H1 (cell line): ENCODE measurements around the gene PRSS16. TPM values are rescaled to one million over a fixed set of nuclear protein-coding genes. Genes with fewer than 3 reads are reported as not detected.

Experiments used
- BCL11A ChIP-seq, 2 experiments: IDR thresholded peaks; one replicate each; pipeline ENCODE4 v1.6.1; 2011; ENCODE audit warnings: low read depth in 2 of 2, low read length in 2 of 2, mild to moderate bottlenecking in 2 of 2
- MAFK ChIP-seq: IDR thresholded peaks from 2 replicates; pipeline ENCODE4 v1.6.1; 2012; ENCODE audit warnings: low read depth, mild to moderate bottlenecking, improper control_type of control experiment, low read length
- NANOG ChIP-seq: IDR thresholded peaks from 2 replicates; pipeline ENCODE4 v1.6.1; 2011; ENCODE audit warnings: low read length, low read depth, mild to moderate bottlenecking, inconsistent platforms; ENCODE audit not compliant: insufficient read depth, poor library complexity, severe bottlenecking
- POLR2AphosphoS5 ChIP-seq: IDR thresholded peaks from 2 replicates; pipeline ENCODE4 v1.6.1; 2011; ENCODE audit warnings: low read depth, low read length
- SP4 ChIP-seq: IDR thresholded peaks from 2 replicates; pipeline ENCODE4 v1.6.1; 2012; ENCODE audit warnings: low read length, inconsistent platforms
- YY1 ChIP-seq: IDR thresholded peaks from 2 replicates; pipeline ENCODE4 v1.6.1; 2011; ENCODE audit warnings: low read depth, mild to moderate bottlenecking, low read length
- polyA plus RNA-seq, 7 experiments: library from polyadenylated mRNA; depleted of rRNA in 3 of 7; stranded (reverse) in 5 of 7; unstranded in 2 of 7; fragments of >200 nt in 5 of 7; fragments of 200-250 nt in 2 of 7; gene quantifications; 1 replicate in 5 of 7; 2 replicates in 1 of 7; 4 replicates in 1 of 7; pipeline versions ENCODE4 v1.2.1 to v1.2.3, GENCODE V29; 2011 to 2013; ENCODE audit warnings: missing spikeins in 2 of 7, mixed read lengths in 2 of 7
- total RNA-seq: library from RNA; stranded (reverse); fragmentation: NEBNext Ultra II Directional; extraction: Animal tissue kit (Norgen Biotek cat#: 25700); gene quantifications from 2 replicates; pipeline ENCODE4 v1.2.1, GENCODE V29; 2021
- TF ChIP-seq, protein P1 (sequence below), 3 experiments: IDR thresholded peaks; 1 replicate in 2 of 3; 2 replicates in 1 of 3; pipeline versions ENCODE4 v1.5.1 to v1.6.1; 2011; ENCODE audit warnings: low read length in 3 of 3, mild to moderate bottlenecking in 3 of 3, inconsistent platforms in 2 of 3, low read depth in 1 of 3, moderate library complexity in 1 of 3; ENCODE audit not compliant: insufficient read depth in 1 of 3; ENCODE audit errors: control extremely low read depth in 1 of 3
- TF ChIP-seq, protein P2 (sequence below): IDR thresholded peaks from 2 replicates; pipeline ENCODE4 v1.6.1; 2012; ENCODE audit warnings: inconsistent platforms
- TF ChIP-seq, protein P3 (sequence below): IDR thresholded peaks from 2 replicates; pipeline ENCODE4 v1.6.1; 2012; ENCODE audit warnings: inconsistent platforms

Gene PRSS16
- total and polyA plus RNA-seq, 2 of the 8 experiments (the other 6 are each of a cell fraction or from before 2014, with no cell fraction given) = 20.2 to 38.9 TPM

DNA sequence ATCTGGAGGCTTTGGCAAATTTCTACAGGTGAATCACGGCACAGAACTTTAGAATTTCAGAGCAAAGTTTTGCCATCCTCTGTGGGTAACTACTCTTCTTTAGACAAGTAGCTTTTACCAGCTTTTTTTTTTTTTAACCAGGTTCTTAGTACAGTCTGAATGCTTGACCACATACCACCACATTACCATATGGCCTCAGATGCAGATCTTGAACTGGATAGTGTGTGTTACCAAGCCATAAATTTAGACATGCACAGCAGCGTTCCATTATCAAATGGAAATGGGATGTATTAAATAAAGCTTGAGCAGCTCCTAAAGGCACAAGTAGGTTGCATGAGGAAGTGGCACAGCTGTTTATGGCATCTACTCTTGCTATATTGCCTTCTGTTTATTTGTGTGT, 38.3 kb upstream of the PRSS16 start (continued):
- TF ChIP-seq, protein P1, sequence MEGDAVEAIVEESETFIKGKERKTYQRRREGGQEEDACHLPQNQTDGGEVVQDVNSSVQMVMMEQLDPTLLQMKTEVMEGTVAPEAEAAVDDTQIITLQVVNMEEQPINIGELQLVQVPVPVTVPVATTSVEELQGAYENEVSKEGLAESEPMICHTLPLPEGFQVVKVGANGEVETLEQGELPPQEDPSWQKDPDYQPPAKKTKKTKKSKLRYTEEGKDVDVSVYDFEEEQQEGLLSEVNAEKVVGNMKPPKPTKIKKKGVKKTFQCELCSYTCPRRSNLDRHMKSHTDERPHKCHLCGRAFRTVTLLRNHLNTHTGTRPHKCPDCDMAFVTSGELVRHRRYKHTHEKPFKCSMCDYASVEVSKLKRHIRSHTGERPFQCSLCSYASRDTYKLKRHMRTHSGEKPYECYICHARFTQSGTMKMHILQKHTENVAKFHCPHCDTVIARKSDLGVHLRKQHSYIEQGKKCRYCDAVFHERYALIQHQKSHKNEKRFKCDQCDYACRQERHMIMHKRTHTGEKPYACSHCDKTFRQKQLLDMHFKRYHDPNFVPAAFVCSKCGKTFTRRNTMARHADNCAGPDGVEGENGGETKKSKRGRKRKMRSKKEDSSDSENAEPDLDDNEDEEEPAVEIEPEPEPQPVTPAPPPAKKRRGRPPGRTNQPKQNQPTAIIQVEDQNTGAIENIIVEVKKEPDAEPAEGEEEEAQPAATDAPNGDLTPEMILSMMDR (IDR thresholded peaks at IDR 0.05; ENCODE audit: control extremely low read depth in 1 of 3, insufficient read depth in 1 of 3, low read depth in 1 of 3, low read length in 3 of 3) = no peak
- TF ChIP-seq, protein P2, sequence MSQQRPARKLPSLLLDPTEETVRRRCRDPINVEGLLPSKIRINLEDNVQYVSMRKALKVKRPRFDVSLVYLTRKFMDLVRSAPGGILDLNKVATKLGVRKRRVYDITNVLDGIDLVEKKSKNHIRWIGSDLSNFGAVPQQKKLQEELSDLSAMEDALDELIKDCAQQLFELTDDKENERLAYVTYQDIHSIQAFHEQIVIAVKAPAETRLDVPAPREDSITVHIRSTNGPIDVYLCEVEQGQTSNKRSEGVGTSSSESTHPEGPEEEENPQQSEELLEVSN = no peak
- TF ChIP-seq BCL11A (IDR thresholded peaks at IDR 0.05; ENCODE audit: low read depth in 2 of 2, low read length in 2 of 2) = no peak
- TF ChIP-seq, protein P3, sequence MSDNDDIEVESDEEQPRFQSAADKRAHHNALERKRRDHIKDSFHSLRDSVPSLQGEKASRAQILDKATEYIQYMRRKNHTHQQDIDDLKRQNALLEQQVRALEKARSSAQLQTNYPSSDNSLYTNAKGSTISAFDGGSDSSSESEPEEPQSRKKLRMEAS = no peak
- TF ChIP-seq POLR2AphosphoS5 = no peak
- TF ChIP-seq YY1 = no peak
- no peak for TF ChIP-seq SP4
- TF ChIP-seq MAFK = no peak
- TF ChIP-seq NANOG = no peak
